Measurements from ENCODE around the gene KLHL29.

The KLHL29 gene

GRCh38 chr2:23690421-23691105, 305.6 kb downstream of the KLHL29 start:
- DNase-seq: no peak

- DNase-seq: no peak
These were observed 306.1 kb downstream of the KLHL29 start for GRCh38 chr2:23691106-23691470.

DNA sequence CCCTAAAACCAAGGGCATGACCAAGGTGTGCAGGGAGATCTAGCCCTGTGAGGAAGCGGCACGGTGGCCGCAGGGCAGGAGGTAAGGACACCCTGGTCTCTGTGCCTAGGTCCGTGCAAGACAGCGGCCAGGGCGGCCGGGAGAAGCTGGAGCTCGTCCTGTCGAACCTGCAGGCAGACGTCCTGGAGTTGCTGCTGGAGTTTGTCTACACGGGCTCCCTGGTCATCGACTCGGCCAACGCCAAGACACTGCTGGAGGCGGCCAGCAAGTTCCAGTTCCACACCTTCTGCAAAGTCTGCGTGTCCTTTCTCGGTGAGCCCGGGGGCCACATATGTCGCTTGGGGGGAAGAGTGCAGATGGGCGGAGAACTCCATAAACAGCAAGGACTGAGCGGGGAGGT, 306.6 kb downstream of the KLHL29 start:
- DNase-seq: no peak

DNA sequence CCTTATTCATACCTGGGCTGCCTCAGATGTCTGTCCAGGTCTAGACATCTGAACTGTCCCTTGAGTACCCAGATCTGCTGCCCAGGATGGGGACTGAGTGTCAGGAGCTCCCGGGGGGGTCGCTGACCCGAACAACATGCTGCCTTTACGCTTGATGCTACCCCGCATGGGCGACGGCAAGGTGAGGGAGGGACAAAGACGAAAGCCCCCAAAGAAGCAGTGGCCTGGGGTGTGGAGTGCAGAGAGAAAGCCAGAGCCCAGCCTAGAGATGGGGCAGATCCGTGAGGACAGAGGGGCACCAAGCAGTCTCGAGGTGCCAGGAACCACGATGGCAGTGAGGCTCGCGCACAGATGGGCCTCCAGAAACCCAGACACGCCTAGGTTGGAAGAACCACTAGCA, 307.3 kb downstream of the KLHL29 start:
- DNase-seq: no peak

DNA sequence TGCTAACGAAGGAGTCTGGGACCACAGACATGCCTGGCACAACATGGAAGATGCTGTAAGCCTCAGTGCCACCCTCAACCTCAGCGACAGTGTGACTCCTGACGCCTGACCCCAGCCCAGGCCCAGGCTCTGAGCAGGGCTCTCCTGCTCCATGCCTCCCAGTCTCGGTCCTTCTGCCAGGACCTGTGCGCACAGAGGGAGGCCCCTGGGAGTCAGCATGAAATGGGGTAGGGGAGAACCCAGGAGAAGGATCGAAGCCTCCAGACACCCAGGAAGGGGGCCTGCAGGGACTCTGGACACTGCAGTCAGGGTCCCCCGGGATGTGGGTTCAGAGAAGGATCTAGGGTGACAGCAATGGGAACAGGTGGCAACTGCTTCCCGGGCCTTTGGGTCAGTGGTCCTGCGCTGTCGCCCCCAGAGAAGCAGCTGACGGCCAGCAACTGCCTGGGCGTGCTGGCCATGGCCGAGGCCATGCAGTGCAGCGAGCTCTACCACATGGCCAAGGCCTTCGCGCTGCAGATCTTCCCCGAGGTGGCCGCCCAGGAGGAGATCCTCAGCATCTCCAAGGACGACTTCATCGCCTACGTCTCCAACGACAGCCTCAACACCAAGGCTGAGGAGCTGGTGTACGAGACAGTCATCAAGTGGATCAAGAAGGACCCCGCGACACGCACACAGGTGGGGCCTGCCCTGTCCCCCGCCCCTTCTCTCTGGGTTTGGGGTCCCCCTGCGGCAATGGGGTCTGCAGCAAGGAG, 308.0 kb downstream of the KLHL29 start:
- no peak for DNase-seq

- no peak for DNase-seq
These were observed 308.6 kb downstream of the KLHL29 start for GRCh38 chr2:23693606-23693951.

GRCh38 chr2:23694058-23695045, 309.4 kb downstream of the KLHL29 start:
- no peak for DNase-seq

DNA sequence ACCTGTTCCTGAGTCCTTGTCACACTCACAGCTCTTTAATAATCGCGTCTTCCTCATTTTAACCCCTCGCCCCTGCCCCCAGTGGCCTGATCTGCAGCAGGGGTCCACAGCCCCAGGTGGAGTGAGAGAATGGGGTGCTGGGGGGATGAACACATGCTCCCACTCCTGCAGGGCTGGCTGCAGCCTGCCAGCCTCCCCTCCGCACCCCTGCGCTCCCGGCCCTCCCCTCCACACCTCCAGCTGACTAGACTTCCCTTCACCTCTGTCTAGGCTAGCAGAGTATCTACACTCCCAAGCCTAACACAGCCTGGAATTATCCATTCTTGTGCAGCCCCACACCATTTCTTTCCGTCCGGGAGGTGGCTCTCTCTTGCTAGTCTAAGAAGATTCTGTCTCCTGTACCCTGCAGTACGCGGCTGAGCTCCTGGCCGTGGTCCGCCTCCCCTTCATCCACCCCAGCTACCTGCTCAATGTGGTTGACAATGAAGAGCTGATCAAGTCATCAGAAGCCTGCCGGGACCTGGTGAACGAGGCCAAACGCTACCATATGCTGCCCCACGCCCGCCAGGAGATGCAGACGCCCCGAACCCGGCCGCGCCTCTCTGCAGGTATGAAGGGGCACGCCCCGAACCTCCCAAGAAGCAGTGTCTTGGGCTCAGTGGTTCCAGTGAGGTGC, 310.4 kb downstream of the KLHL29 start:
- no peak for DNase-seq

DNA sequence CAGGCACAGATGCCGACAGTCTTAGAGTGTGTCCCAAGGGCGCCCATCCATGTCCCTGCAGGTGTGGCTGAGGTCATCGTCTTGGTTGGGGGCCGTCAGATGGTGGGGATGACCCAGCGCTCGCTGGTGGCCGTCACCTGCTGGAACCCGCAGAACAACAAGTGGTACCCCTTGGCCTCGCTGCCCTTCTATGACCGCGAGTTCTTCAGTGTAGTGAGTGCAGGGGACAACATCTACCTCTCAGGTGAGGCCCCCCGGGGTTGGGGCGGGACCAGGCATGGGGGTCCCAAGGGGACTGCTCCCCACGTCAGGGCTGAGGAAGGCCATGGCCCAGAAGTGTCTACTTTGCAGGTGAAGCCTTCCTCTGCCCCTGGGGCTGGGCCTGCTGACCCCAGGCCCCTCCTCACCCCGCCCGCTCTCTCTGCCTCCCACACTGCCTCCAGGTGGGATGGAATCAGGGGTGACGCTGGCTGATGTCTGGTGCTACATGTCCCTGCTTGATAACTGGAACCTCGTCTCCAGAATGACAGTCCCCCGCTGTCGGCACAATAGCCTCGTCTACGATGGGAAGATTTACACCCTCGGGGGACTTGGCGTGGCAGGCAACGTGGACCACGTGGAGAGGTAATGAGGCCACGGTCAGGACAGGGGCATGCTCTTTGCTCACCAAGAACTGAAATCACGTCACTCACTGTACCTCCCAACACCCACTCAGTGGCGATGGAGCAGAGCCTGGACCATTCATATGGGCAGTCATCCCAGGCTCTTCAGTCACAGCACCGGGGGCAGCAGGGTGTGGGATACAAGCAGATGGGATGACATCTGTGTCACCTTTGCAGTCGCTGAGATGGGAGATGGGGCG, 311.1 kb downstream of the KLHL29 start:
- no peak for DNase-seq

- DNase-seq: no peak
These were observed 311.7 kb downstream of the KLHL29 start for GRCh38 chr2:23696752-23697045.

DNA sequence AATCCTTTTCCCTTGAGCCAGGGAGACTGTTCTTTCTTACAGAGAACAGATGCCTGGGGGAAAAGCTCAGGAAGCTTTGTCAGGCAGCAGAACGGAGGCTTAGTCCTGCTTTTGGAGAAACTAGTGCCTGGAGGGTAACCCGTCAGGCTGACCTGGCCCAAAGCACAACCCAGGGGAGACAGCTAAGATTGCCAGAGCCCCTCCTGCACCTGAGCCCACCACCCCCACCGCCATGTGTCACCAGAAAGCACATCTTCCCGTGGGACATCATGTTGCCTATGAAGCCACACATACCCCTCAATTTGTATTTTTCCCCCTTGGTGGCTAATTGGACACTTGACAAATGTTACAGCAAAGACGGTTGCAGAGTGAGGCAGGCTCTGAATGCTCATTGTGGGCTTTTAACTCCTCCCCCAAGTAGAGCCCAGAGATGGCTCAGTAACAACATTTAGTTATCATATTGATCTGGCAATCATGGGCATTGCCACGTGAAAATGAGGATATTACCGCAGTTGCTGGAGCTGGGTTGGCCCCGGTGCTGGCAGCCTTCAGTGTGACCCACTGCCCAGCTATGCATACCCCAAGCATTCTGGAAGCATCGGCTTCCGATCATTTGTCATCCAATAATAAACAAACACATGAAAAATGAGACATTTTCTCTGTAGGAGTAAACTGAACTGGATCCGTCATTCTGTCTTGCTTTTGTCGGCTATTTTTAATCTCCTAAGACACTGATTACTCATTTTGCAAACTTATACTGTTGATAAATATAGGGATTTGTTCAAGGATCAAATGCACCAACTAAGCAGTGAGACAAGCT, 312.5 kb downstream of the KLHL29 start:
- no peak for DNase-seq

GRCh38 chr2:23698116-23698693, 313.2 kb downstream of the KLHL29 start:
- DNase-seq: no peak

DNA sequence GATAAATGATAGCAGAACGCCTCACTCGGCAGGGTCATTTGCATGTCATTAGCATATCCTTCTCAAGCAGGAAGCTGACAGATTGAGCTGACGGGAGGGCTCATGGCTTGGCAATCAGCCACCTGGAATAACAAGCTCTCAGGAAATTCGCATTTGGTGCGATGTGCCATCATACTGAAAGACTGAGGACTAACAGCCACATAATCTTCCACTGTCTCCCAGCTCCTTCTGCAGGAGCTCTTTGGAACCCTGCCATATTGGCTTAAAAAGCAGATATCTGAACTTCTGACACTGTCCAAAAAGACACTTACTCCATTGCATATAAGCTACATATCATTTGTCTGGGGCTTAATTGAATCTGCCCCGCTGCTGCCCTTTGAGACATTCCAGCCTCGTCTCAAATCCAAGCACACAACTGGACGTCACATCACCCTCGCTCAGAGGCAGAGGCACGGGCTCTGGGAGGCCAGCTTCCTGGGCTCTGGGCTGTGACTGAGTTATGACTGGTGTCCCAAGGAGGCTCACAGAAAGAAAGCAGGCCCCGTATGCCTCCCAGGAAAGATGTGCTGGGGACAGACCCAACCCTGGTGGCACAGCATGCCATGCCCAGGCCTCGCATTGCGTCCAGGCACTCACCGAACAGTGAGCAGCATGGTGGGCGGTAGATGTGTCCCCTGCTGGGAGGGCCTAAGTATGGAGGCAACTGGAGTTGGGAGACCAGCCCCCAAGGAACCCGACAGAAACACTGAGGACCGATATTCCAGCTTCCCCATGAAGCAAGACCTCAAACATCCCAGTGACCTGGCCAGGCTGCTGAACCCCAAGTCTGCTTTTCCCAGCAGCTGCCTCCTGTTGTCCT, 314.0 kb downstream of the KLHL29 start:
- DNase-seq: no peak

GRCh38 chr2:23699580-23699925, 314.6 kb downstream of the KLHL29 start:
- no peak for DNase-seq

DNA sequence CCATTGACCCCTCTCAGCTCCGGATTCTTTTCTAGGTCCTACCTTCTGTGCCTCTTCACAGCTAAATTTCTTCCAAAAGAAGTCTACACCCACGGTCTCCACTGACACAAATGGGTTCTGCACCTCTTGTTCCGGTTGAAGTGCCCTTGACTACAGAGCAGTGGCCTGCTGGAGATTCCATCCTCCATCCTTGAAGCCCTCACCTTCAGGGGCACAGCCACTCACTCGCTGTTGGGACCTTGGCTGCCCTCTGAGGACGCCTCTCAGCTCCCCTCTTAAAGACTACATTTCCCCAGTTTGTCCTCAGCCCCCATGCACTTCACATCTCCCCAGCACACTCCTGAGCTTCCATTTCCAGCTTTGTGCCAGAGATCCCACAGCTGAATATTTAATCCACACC, 315.6 kb downstream of the KLHL29 start:
- DNase-seq: no peak

DNA sequence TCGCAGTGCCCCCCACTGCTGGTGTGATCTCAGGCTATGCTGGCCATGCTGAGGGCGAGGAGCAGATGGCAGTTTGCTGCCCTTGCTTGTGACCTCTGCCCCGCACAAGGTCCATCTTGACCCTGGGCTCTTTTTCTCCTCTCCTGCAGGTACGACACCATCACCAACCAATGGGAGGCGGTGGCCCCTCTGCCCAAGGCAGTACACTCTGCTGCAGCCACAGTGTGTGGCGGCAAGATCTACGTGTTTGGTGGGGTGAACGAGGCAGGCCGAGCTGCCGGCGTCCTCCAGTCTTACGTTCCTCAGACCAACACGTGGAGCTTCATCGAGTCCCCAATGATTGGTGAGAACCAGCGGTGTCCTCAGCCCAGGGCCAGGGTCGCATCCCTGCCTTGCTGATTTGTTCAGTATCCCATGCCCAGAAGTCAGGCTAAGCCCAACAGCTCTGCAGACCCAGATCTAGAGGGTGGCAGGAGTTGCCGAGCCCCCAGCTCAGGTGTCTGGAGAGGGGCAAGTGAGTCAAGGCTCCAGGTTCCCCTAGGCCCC, 318.1 kb downstream of the KLHL29 start:
- no peak for DNase-seq

- no peak for DNase-seq
These were observed 318.8 kb downstream of the KLHL29 start for GRCh38 chr2:23703583-23704385.

DNA sequence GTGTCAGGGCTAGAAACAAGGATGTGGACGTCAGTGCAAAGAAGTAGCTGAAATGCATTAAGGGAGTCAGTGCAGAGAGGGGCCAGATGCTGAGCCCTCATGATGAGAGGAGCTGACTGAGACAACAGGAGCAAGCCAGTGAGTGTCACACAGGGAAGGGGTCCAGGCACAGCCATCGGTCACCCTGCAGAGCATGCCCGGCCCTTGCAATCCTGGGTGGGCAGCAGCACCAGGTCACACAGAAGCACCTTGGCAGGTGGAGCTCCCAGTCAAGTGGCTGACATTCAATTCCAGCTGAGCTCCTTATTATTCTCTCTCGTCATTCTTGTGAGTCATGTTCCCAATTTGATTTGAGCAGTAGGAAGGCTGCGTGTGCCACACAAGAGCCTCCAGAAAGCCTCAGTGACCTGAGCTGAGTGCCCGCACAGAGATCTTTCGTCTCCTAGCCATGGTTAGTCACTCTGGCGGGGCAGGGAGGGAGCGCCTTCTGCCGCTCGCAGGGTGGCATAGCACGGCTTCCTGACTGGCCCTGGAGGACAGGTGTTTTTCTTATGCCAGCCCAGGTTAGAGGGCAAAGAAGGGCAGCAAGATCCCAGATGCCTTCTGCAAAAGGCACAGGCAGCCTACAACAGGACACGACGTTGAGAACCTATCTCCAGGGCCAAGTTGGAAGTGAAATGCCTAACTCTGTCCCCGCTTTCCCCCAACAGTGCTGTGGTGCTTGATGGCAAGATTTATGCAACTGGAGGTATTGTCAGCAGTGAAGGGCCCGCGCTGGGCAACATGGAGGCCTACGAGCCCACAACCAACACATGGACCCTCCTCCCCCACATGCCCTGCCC, 321.0 kb downstream of the KLHL29 start:
- DNase-seq: no peak

All from NCI-H1930 (cell line).